Adrenal gland (tissue), 12 donors: Measurements from ENCODE around the gene GNG2. TPM values are rescaled to one million over a fixed set of nuclear protein-coding genes. Genes with fewer than 3 reads are reported as not detected.

Experiments used
- DNase-seq, 7 donors: peaks; one replicate each; pipeline ENCODE4 v3.0.0-alpha.2; 2019 to 2020
- H3K27ac ChIP-seq, 5 donors: fragments of 200-600 bp; sonication (generic) in 4 of 5; 1 replicate in 3 of 5; 2 replicates in 2 of 5; pipeline versions ENCODE4 v1.5.1 to v1.8.0; 2016 to 2020; ENCODE audit warnings: mild to moderate bottlenecking in 1 of 5
- H3K27me3 ChIP-seq: fragments of 200-600 bp; 2 replicates; pipeline ENCODE4 v1.8.0; 2021
- H3K36me3 ChIP-seq, 2 donors: fragments of 200-600 bp; replicated peaks in 1 of 2; 1 replicate in 1 of 2; 2 replicates in 1 of 2; pipeline versions ENCODE4 v1.5.1 to v1.8.0; 2018 to 2022
- H3K4me1 ChIP-seq, 2 donors: fragments of 200-600 bp; replicated peaks in 1 of 2; 1 replicate in 1 of 2; 2 replicates in 1 of 2; pipeline versions ENCODE4 v1.5.1 to v1.8.0; 2018 to 2021
- H3K4me3 ChIP-seq, 4 donors: fragments of 200-600 bp; sonication (generic) in 3 of 4; one replicate each; pipeline ENCODE4 v1.5.1; 2016 to 2018
- H3K9me3 ChIP-seq, 3 donors: fragments of 200-600 bp; sonication (generic) in 1 of 3; replicated peaks in 1 of 3; 1 replicate in 2 of 3; 2 replicates in 1 of 3; pipeline versions ENCODE4 v1.5.1 to v1.8.0; 2016 to 2021
- CTCF ChIP-seq, 6 experiments: fragments of 450-650 bp in 4 of 6; fragments of 200-600 bp in 2 of 6; sonication (generic) in 1 of 6; IDR thresholded peaks; 1 replicate in 5 of 6; 2 replicates in 1 of 6; pipeline versions ENCODE4 v1.5.1 to v1.8.0; 2016 to 2021; ENCODE audit warnings: antibody characterized with exemption in 6 of 6, mild to moderate bottlenecking in 2 of 6, moderate library complexity in 1 of 6
- POLR2A ChIP-seq, 2 donors: fragments of 450-650 bp; IDR thresholded peaks; one replicate each; pipeline ENCODE4 v1.6.1; 2017; ENCODE audit warnings: antibody characterized with exemption in 2 of 2, mild to moderate bottlenecking in 2 of 2, moderate library complexity in 1 of 2
- WGBS, 4 donors: extraction: QIAGEN DNeasy Blood & Tissue Kit in 2 of 4; methylation state at CpG; one replicate each; pipeline versions ENCODE4 v1.1.5 to v1.1.7; 2013 to 2017; 5-methylcytosine and 5-hydroxymethylcytosine counted together
- intact Hi-C, 2 donors: fragments of 100-400 bp; cut with DNase I; formaldehyde crosslinking; loops; one replicate each; pipeline versions ENCODE4 v1.14.1 to v1.15.0; 2022 to 2023
- polyA plus RNA-seq, 3 donors: library from polyadenylated mRNA; stranded (reverse); fragments of 200-250 nt in 2 of 3; fragments of 350-450 nt in 1 of 3; fragmentation: Illumina TruSeq in 1 of 3; extraction: RNeasy Lipid Tissue Mini Kit (QIAGEN cat#74804) in 1 of 3; gene quantifications; one replicate each; pipeline ENCODE4 v1.2.3, GENCODE V29; 2013 to 2014
- total RNA-seq, 9 donors: library from RNA; depleted of rRNA in 4 of 9; stranded (reverse); fragments of >200 nt in 4 of 9; fragments of 120-200 nt in 1 of 9; fragmentation: NEBNext Ultra II Directional in 1 of 9; extraction: Animal tissue kit (Norgen Biotek cat#: 25700) in 1 of 9; gene quantifications; one replicate each; pipeline versions ENCODE4 v1.1.0 to v1.2.4, GENCODE V29; 2013 to 2023
- donor health status: healthy with polysubstance abuse.
- donor health status: Bipolar disorder and iron deficiency.
- donor health status: DM: yes; HTN: yes; CAD: no.
- donor health status: DM: no; HTN: no; CAD: no.
- donor health status: DM: no; HTN: no; CAD: no.
- donor health status: DM: yes; HTN: yes; CAD: no.

Gene GNG2
- total and polyA plus RNA-seq, 12 donors = 6.7 to 61.4 (median 20.7) TPM

GRCh38 chr14:51928568-51928967 lies 68.2 kb downstream of the GNG2 start:
- Histone ChIP-seq H3K27me3 (no peaks in the 10 kb centered on the region), H3K36me3 (no peaks in the 10 kb centered on the region), H3K4me1 (peaks cover 0 to 7% of the 10 kb centered on the region in 2 donors), H3K27ac (no peak overlapping the region), H3K9me3 (no peaks in the 10 kb centered on the region), H3K4me3 (no peak overlapping the region)
- 85 to 88% (median 87%) methylated on average over 10 of the region's 10 CpGs for WGBS, 4 donors
- no peak for DNase-seq
- intact Hi-C loops = no loop called here
- TF ChIP-seq POLR2A (IDR thresholded peaks at IDR 0.05) = no peak
- TF ChIP-seq CTCF (IDR thresholded peaks at IDR 0.05) = no peak

- intact Hi-C loops = no loop called here
- TF ChIP-seq POLR2A (IDR thresholded peaks at IDR 0.05) (no peak), CTCF (IDR thresholded peaks at IDR 0.05) (no peak)
- Histone ChIP-seq H3K36me3 (no peaks in the 10 kb centered on the region), H3K4me3 (no peak overlapping the region), H3K27ac (no peak overlapping the region), H3K4me1 (peaks cover 0 to 7% of the 10 kb centered on the region in 2 donors), H3K9me3 (no peaks in the 10 kb centered on the region), H3K27me3 (no peaks in the 10 kb centered on the region)
- WGBS, 4 donors = 46 to 56% (median 48%) methylated on average over 4 of the region's 4 CpGs
- no peak for DNase-seq
These were observed 68.8 kb downstream of the GNG2 start for GRCh38 chr14:51929166-51929565.

GRCh38 chr14:51929910-51930682 lies 69.7 kb downstream of the GNG2 start:
- intact Hi-C loops = no loop called here
- H3K4me3 ChIP-seq = no peak overlapping the region
- TF ChIP-seq POLR2A (IDR thresholded peaks at IDR 0.05) (no peak), CTCF (IDR thresholded peaks at IDR 0.05) (no peak)

GRCh38 chr14:51931308-51931707 lies 70.9 kb downstream of the GNG2 start:
- Histone ChIP-seq H3K9me3 (no peaks in the 10 kb centered on the region), H3K27ac (no peak overlapping the region), H3K4me1 (peaks cover 0 to 7% of the 10 kb centered on the region in 2 donors), H3K36me3 (no peaks in the 10 kb centered on the region), H3K4me3 (no peak overlapping the region), H3K27me3 (no peaks in the 10 kb centered on the region)
- intact Hi-C loops = no loop called here
- TF ChIP-seq POLR2A (IDR thresholded peaks at IDR 0.05) (no peak), CTCF (IDR thresholded peaks at IDR 0.05) (no peak)
- WGBS, 4 donors = 90 to 93% (median 92%) methylated on average over 2 of the region's 2 CpGs
- no peak for DNase-seq

More at GRCh38 chr14:51929910-51930682, 69.7 kb downstream of the GNG2 start:
- H3K27me3 ChIP-seq = no peaks in the 10 kb centered on the region
- H3K27ac ChIP-seq = no peak overlapping the region
- peaks cover 0 to 7% of the 10 kb centered on the region in 2 donors for H3K4me1 ChIP-seq
- no peak for DNase-seq
- H3K9me3 ChIP-seq = no peaks in the 10 kb centered on the region
- 57 to 65% (median 61%) methylated on average over 8 of the region's 8 CpGs for WGBS, 4 donors
- no peaks in the 10 kb centered on the region for H3K36me3 ChIP-seq
